Ecto neural progenitor cell (in vitro differentiated cells): ENCODE measurements around the gene WDR7.

Experiments
- DNase-seq: peaks from one replicate; pipeline ENCODE4 v3.0.0-alpha.2; 2018; ENCODE audit warnings: low spot score

WDR7 gene

DNA sequence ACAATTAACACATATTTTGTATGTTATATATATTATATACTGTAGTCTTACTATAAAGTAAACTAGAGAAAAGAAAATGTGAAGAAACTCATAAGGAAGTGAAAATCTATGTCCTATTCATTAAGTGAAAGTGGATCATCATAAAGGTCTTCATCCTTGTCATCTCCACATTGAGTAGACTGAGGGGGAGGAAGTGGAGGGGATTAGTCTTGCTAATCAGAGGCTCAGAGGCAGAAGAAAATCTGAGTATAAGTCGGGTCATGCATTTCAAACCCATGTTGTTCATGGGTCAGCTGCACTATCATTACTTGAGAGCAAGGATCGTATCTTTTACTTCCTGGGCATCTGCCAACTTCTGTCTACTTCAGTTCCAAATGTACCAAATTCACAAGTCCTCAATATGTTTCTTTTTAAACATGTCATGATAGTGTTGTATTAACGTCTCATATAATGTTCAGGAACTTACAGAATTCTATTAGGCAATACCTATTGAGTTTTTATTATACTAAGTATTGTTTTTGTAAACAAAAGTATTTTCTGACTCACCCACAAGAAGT, 286.8 kb downstream of the WDR7 start:
- no peak for DNase-seq

DNA sequence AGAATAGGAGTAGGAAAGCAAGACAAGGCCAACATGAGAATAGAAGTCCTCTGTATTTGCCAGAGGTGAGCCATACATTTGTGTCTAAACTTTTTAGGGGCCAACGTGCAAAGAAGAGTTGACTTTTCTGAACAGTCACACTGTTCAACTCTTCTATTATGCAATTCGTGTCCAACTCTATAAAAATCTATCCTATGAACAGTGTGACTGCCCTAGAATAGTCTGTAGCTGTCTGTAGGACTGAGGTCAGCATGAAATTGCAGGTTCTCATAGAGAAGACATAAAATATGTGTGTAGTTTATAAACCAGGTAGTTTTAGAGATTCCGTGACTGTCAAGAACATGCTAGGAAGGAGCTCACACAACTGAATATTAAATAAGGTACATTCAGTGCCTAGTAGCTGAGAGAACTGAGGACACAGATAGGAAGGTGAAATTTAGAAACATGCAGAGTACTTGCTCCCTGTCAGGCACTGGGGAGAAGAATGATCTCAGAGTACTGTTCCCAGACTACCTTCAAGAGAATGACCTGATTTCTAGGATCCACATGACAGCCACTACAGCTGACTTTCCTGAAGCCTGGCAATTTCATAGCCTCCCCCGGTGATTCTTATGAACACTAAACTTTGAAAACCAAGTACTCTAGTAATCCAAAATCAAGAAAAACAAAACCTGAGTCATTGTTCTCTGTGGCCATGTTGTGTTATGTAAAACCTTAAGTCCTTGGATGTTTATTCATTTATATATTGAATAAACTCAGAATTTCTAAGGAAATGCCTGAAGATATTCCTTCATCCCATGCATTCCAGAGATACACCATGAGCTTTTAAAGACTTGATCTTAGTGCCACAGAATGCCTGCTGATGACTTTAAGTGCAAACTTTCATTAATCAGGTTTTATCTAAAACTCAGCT, 294.3 kb downstream of the WDR7 start:
- DNase-seq, result no peak

DNA sequence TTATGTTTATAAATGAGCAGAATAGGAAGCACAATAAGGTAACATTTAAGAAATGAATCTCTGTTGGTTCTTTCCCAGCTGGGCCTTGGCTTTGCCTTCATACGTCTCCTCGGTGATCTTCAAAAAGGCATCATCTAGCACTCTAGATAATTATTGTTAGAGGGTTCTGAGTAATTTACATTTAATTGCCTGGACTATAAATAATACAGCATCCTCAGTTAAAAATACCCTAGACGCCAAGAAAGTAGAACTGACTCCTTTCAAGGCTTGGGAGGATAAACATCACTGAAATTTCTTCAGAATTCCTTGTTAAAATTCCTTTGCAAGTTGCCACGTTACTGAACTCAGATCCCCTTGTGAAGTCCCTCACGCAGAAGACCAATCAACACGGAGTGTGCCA, 296.1 kb downstream of the WDR7 start:
- DNase-seq, result no peak

DNA sequence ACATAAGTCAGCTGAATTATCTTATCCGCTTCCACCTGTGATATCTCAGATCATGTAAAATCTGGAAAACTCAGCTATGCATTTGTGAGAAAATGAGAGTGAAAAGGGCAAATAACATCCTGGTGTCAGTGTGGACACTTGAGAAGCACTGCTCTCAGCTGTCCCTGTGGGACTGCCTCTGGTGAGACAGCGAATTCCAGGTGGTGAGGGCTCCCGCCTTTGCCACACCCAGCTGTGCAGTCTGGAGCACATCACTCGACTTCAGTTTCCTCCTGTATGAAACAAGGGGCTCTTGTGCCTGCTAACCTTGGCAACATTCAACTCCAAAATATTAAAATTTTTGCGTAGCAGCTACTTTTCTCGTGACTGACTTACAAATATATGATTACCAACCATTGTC, 300.9 kb downstream of the WDR7 start:
- DNase-seq, result no peak

DNA sequence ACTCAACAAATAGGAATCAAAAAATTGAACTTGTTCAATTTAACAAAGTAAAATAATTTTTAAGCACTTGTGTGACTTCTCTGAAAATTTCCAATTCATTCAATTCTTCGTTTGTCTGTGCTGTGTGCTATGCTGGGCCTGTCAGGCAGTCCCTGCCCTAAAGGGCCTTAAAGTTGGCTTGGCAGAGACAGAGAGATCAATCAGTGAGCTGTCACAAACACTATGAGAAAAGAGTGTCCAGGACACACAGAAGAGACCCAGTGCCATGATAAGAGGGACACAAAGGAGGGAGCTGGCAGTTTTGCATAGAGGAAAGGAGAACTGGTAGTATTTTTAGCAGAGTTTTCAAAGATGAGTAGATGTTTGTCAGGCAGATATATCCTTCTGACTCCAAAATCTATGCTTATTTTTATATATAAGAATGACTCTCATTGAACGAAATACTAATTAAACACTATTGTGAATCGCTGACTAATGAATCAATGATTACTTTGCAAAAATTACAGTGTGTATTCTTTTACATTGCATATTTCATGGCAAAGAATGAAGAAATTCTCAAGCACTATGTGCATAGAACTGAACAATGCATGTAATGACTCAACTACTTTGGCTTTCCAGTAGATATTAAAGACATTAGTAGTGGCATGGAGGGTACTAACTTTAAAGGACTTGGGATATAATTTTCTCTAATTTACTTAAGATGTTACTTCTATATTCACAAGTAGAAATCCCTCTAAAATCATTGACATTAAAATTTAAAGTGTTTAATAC, 302.5 kb downstream of the WDR7 start:
- no peak for DNase-seq

DNA sequence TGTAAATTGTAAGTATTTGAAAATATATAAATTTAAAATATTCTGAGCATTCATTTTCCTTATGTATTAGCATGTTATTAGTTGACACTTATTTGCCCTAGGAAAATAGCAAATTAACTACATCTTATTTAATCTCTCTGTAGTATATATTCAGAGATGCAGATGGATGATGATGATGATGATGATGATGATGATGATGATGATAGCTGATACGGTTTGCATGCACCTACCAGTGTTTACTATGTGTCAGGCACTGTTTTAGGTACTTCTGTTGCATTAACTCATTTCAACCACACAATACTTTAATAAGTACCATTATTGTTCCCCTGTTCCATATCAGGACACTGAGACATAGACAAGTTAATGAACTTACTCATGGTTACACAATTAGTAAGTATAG, 304.3 kb downstream of the WDR7 start:
- no peak for DNase-seq

DNA sequence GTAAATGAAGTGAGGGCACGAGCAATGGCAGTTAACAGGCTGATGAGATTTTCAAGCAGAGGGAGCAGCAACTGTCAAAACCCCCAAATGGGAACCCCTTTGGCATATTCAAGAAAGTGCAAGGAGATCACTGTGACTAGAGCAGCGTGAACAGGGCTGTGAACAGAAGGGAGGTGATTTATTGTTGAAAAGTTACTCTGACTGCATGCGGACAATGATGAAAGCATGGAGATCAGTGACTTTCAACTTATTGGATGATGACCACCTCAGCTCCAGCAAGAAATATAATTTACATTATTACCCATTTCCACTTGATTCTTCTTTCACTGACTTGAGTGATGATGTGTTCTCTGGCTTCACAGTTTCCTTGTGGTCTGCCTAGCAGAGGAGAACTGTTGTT, 308.0 kb downstream of the WDR7 start:
- DNase-seq, result no peak

DNA sequence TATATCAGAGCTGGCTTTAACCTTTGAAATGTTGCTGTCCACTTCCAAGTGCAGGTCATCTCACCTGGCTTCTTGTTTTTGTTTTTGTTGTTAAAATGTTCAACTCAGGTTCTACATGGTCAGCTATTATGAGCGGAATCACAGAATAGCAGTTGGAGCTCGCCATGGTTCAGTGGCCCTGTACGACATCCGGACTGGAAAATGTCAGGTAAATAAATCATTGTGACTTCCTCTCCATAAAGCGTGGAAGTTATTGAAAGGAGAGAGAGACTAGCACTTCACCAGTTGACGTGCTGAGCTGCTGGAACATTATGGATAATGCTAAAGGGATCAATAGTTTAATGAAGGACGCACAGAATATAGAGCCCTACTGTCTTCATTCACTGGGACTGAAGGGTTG, 311.2 kb downstream of the WDR7 start:
- DNase-seq, result no peak

DNA sequence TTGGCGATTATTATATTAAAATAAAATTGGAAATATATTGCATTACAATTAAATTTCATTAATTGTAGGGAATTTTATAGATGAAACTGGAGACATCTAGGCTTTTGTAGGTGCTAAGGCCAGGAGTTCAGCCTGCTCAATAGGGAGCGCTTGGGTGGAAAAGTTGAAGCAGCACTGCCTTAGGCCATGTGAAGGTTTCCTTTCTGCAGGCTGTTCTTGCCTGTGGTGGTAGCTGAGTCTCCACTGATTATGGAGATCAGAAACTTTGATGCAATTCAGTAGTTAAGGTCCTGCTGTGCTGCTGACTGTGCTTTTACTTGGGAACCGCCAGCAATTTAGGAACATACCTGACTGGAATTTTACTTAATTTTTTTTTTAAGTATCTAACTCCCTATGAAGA, 315.9 kb downstream of the WDR7 start:
- no peak for DNase-seq

DNA sequence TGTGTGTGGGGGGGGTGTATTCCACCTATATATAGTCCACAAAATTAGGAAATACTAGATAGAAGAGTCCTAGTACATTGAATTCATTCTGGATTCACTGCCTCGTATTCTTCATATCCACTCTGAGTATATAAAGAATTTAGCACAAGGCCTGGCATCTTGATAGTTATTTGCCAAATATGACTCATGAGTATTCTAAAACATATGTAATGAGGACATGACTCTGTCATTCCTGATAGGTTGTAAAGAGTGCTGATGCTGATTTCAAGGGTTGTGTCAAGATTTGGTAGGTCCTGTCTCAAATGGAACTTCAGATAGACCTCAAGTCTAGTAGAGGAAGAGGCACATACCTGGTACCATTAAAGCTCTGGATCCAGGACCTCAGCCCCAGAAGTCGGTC, 322.3 kb downstream of the WDR7 start:
- DNase-seq, result no peak

DNA sequence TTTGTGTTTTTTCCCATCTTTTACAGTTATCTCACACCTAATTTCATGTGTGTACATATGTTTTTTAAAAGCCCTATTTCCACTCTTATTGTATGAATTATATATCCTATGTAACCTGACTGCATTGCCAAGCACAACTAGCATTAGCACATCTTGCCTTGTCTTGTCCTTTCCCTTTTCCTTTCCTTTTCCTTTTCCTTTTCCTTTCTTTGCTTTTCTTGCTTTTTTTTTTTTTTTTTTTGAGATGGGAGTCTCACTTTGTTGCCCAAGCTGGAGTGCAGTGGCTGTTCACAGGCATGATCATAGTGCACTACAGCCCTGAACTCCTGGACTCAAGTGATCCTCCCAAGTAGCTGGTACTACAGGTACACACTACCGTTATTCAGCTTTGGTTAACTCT, 323.0 kb downstream of the WDR7 start:
- DNase-seq, result no peak

DNA sequence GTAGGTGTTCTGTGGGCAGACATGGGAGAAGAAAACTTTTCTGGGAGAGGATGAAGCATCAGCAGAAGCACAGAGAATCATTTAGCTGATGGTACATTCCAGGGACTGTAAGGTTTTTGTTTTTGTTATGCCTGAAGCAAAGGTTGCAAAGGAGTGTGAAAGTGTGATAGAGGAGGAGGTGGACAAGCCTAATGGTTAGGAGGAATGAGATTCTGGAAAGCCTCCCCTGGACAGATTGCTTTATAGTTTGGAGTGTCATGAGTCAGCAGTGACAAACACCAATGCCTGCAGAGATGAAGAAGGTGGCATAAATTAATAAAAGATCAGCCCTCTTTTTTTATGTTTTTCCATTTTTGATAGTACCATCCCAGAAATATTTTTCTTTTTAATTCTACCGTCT, 324.1 kb downstream of the WDR7 start:
- no peak for DNase-seq

DNA sequence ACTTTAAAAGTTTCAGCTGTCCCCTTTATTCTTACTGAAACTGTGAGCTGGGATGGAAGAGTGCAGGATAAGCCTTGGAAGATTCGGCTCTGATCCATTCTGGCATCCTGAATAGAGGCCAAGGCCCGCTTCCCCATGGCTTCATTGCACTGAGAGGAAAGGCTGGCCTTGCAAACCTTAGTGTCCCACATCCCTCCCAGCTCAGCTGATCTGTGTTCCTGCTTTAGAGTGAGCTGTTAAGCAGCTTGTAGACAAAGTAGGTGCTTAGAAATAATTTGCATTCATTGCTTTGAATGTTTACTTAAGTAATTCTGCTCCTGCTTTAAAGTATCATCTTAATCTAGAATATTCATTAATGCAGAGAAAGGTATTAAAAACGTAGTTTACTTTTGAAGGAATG, 326.1 kb downstream of the WDR7 start:
- no peak for DNase-seq

DNA sequence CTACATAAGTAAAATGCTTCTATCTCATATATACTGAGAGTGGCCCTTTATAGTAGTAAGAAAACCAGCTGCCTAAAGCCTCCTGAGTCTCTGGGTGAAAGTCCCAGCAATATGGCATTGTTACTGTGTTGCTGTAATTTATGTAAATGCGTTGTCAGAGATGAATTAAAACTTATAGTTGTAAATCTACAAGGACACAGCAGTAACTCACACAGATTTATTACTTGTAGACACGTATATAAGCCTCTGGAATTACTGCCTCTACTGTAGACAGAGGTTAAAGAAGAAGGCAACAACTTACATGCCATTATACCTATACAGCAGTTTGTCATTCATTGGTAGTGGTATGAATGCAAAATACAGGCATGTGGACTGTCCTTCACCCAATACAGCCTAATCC, 326.6 kb downstream of the WDR7 start:
- no peak for DNase-seq

DNA sequence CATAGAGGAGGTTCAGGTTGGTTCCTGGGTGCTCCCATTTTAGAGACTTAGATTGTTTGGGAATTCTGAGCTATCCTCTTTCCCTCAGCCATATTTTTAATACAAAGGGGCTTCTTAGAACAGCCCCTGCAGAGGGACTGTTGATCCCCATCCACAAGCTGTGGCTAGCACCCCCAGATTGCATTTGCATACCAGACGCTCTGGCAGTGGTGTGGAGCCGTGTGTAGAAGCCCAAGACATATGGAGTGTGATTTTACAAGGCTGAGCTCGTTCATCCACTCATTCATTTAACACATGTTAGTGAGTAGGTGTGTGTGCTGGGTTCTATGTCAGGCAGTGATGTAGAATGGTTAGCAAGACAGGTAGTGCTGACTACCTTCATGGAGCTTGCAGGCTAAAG, 329.0 kb downstream of the WDR7 start:
- no peak for DNase-seq

DNA sequence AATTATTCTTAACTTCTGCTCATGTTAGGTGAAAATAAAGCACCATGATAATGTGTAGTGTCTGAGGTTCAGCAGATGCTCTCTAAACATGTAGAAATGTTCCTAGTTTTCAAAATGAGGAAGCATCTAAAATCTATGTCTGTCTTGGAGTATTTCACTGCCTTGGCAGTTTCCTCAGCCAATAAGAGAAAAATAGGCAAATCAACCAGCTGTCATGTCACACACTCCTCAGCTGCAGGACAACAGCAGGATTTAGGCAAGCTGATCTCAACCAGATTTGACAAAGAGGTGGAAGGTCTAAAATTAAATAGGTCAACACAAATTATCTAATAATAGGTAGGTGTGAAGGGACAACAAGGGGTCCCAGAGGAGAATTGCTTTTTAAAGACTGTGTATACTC, 331.6 kb downstream of the WDR7 start:
- no peak for DNase-seq

DNA sequence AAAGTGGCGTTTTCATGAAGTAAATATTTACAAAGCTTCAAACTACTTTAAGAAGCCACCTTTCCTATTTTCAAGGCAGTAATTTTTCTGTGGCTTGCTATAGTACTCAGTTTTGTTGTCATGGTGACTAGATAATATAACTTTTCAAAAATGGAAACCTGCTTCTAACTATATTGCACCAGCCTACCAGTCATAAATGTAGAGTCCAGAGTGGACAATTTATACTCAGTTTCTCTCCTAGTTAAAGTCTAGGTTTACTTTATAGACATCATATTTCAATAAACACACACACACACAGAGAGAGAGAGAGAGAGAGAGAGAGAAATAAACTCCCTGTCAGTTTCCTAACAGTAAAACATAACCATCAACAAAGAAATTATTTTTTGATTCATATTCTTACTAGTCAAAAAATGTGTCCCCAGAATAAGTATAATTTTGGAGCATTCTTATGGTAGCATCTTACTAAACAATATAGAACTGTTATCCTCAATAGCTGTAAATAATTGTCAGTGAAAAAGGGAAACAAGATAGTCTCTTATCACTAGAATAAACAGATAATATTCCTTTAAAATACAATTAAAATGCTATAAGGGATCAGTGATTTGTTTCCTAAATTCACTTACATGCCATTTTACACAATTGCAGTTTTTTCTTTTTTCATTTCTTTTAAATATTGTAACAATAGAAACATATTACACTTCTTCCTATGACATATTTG, 332.3 kb downstream of the WDR7 start:
- no peak for DNase-seq

DNA sequence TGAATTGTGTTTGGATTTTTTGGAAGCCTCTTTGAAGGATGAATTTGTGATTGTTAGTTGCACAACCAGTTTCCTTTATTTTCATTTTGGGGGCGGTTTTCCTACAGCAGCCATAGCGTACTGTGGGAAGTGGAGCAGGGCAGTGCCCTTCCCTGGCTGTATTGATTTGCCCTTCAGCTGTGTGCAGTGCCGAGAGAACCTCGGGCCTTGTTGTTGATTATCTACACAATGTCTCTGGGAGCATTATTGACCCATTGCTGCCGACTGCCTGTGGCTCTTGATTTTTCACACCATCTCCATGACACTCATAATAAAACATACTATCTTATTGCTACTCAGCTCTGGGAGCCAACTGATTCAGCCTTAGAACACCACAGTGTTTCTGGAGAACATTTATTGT, 333.6 kb downstream of the WDR7 start:
- no peak for DNase-seq

DNA sequence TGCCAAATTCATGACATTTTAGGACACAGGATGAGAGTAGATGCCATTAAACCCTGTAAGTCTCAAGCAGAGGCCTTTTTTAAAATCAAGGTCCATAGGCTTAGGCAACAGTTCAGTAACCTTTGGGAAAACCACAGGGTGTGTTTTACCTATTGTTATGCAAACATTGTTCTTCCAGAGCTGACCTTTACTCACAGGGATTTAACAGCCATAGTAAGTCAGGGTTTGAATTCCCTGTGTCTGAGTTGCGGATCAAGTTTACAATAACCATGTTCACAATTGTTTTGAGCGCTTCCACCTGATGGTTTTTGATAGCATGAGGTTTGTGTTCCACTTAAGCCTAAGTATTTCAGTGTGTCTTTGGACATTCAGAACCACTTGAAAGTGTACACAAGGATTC, 335.7 kb downstream of the WDR7 start:
- no peak for DNase-seq

DNA sequence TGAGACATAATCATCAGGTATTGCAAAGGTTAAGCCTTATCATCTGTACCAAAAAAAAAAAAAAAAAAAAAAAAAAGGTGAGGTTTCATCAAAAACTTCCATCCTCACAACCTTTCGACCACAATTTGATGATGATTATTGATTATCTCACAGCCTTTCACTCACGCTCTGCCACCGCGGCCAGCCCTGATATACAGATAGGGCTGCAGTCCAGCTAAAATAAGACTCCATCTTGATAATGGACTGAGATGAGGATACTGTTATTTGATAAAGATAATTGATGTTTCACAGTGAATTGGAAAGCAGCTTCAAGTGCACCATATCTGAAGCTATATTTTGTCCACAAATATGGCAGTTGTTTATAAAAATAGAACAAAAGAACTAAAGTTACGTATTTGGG, 336.1 kb downstream of the WDR7 start:
- DNase-seq, result no peak

DNA sequence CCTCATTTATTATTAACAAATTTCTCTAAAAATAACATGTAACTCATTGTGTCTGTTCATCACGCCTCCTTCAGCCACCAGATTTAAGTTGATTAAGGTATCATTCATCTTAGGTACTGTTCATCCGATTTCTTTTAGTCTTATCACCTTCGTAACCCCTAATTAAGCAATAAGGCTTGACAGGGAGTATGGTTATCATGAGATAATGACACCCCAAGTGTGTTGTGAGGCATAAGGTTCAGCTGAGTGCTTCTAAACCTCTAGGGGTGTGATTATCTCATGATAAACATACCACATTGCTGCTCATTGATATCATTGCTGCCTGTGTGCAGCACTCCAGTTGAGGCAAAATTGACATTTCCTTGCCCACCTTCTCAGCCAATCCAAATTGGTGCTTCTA, 336.9 kb downstream of the WDR7 start:
- no peak for DNase-seq

DNA sequence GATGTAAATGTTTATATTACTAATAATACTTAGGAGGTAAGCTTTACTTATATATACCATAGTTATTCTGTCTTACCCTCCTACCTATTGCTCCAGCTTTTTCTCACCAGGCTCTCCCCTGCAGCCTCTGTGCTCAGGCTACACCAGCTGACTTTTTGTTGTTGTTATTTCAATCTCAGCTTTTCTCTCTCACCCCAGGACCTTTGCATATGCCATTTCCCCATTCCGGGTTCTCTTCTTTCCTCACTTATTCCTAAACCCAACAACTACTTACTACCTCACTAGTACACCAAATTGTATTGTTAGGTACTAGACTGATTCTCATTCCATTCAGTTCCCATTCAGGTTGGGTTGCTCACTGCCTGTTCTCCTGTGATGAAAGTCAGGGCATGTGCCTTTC, 339.5 kb downstream of the WDR7 start:
- no peak for DNase-seq

DNA sequence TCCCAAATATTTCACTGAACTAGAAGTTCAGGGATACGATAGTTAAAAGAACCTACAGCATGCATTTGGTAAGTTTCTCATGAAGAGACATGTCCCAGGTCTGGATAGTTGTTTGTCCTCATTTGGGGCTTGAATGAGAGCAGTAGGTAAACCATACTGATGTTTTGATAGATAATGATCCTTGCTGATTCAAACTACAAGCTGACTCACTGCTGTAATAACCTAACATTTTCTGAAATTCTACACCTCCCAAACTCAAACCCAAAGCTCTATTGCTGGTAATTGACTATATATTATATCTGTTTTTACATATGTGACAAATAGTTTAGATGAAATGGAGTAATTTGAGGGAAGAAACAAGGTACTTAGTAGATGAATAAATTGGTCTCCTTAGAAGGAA, 341.6 kb downstream of the WDR7 start:
- DNase-seq, result no peak
